Naive thymus-derived CD4-positive, alpha-beta T cell (primary cell): ENCODE measurements around the gene PRODH2. TPM values are rescaled to one million over a fixed set of nuclear protein-coding genes. Genes with fewer than 3 reads are reported as not detected.

Experiments used
- ATAC-seq: fragments of 150-1000 bp; cut with Tn5 transposase; 2 replicates; pipeline ENCODE4 v1.10.0; 2021; ENCODE audit warnings: mild to moderate bottlenecking, moderate library complexity
- CTCF ChIA-PET: fragments of 350-600 bp; sonication (Branson Sonifier 250); formaldehyde crosslinking; loops from one replicate; lab custom pipeline; 2021; ENCODE audit warnings: antibody characterized with exemption; lab: Charles Lee
- POLR2A ChIA-PET: fragments of 350-600 bp; sonication (Branson Sonifier 250); formaldehyde crosslinking; loops from one replicate; lab custom pipeline; 2021; ENCODE audit warnings: antibody characterized with exemption, inconsistent platforms; lab: Charles Lee
- DNase-seq, 9 donors: peaks; one replicate each; pipeline versions ENCODE4 v3.0.0 to v3.0.0-alpha.2; 2020 to 2022; ENCODE audit warnings: mixed read lengths in 1 of 9
- H3K27ac ChIP-seq: one replicate; pipeline ENCODE4 v1.7.0; 2013; ENCODE audit warnings: mild to moderate bottlenecking, low read depth, low read length, moderate library complexity
- H3K27me3 ChIP-seq, 2 donors: one replicate each; pipeline ENCODE4 v1.7.0; 2013; ENCODE audit warnings: low read length in 2 of 2, mild to moderate bottlenecking in 2 of 2, moderate library complexity in 2 of 2; ENCODE audit not compliant: control insufficient read depth in 2 of 2, insufficient read depth in 2 of 2
- H3K36me3 ChIP-seq, 3 experiments: 1 replicate in 2 of 3; 2 replicates in 1 of 3; pipeline ENCODE4 v1.7.0; 2013; ENCODE audit warnings: low read length in 3 of 3, mild to moderate bottlenecking in 3 of 3, moderate library complexity in 1 of 3; ENCODE audit not compliant: insufficient read depth in 3 of 3, control insufficient read depth in 2 of 3
- H3K4me1 ChIP-seq, 2 donors: one replicate each; pipeline ENCODE4 v1.7.0; 2013; ENCODE audit warnings: low read length in 2 of 2, mild to moderate bottlenecking in 2 of 2, moderate library complexity in 1 of 2; ENCODE audit not compliant: control insufficient read depth in 2 of 2, insufficient read depth in 2 of 2
- H3K4me3 ChIP-seq: 2 replicates; pipeline ENCODE4 v1.7.0; 2013; ENCODE audit warnings: mild to moderate bottlenecking, low read length
- H3K9me3 ChIP-seq, 3 experiments: 1 replicate in 2 of 3; 2 replicates in 1 of 3; pipeline ENCODE4 v1.7.0; 2013; ENCODE audit warnings: low read length in 3 of 3; ENCODE audit not compliant: control insufficient read depth in 2 of 3
- H3K27ac Mint-ChIP-seq, 9 donors: one replicate each; pipeline ENCODE4 v1.8.0; 2020 to 2022; ENCODE audit warnings: mixed read lengths in 9 of 9, mild to moderate bottlenecking in 8 of 9, moderate library complexity in 5 of 9, inconsistent platforms in 2 of 9
- H3K27me3 Mint-ChIP-seq, 5 donors: one replicate each; pipeline ENCODE4 v1.8.0; 2021 to 2022; ENCODE audit warnings: mixed read lengths in 5 of 5, mild to moderate bottlenecking in 1 of 5
- H3K36me3 Mint-ChIP-seq, 5 donors: one replicate each; pipeline ENCODE4 v1.8.0; 2020 to 2022; ENCODE audit warnings: mixed read lengths in 5 of 5, mild to moderate bottlenecking in 3 of 5, inconsistent platforms in 1 of 5
- H3K4me1 Mint-ChIP-seq, 7 donors: one replicate each; pipeline ENCODE4 v1.8.0; 2020 to 2022; ENCODE audit warnings: mixed read lengths in 7 of 7, mild to moderate bottlenecking in 3 of 7, inconsistent platforms in 1 of 7
- H3K4me3 Mint-ChIP-seq, 10 donors: one replicate each; pipeline ENCODE4 v1.8.0; 2020 to 2022; ENCODE audit warnings: mild to moderate bottlenecking in 10 of 10, mixed read lengths in 10 of 10, moderate library complexity in 6 of 10, inconsistent platforms in 2 of 10
- H3K9me3 Mint-ChIP-seq, 11 donors: one replicate each; pipeline ENCODE4 v1.8.0; 2020 to 2022; ENCODE audit warnings: mixed read lengths in 11 of 11, mild to moderate bottlenecking in 4 of 11, inconsistent platforms in 1 of 11, moderate library complexity in 1 of 11
- intact Hi-C, 2 donors: fragments of 100-400 bp; cut with micrococcal nuclease; formaldehyde crosslinking; loops; one replicate each; pipeline ENCODE4 v1.15.1; 2023
- polyA plus RNA-seq, 2 donors: library from polyadenylated mRNA; unstranded; fragments of 300-500 nt; fragmentation: Illumina TruSeq; gene quantifications; one replicate each; pipeline ENCODE4 v1.2.3, GENCODE V29; 2021
- total RNA-seq, 6 experiments: library from RNA in 5 of 6; stranded (reverse) in 5 of 6; gene quantifications; 1 replicate in 5 of 6; 2 replicates in 1 of 6; pipeline ENCODE4 v1.2.3 and lab custom pipeline; 2021 to 2026

The PRODH2 gene
- total and polyA plus RNA-seq, 7 experiments from 2014 or later: not detected

- Histone ChIP-seq H3K4me1 (no peaks in the 10 kb centered on the region), H3K36me3 (no peaks in the 10 kb centered on the region), H3K27me3 (no peaks in the 10 kb centered on the region), H3K9me3 (no peaks in the 10 kb centered on the region), H3K27ac (no peak overlapping the region), H3K4me3 (no peak overlapping the region)
- ATAC-seq (no peak), DNase-seq (no peak)
- H3K4me1 Mint-ChIP-seq: peaks cover 0 to 2% (median 0%) of the 10 kb centered on the region in 7 donors
- peaks cover 0 to 3% (median 0%) of the 10 kb centered on the region in 5 donors for H3K36me3 Mint-ChIP-seq
- H3K27me3 Mint-ChIP-seq: peaks cover 6 to 42% (median 37%) of the 10 kb centered on the region in 5 donors
- H3K4me3 Mint-ChIP-seq: no peak overlapping the region
- intact Hi-C loops: no loop called here
- CTCF ChIA-PET: no interaction called here
- no peak overlapping the region for H3K27ac Mint-ChIP-seq
- H3K9me3 Mint-ChIP-seq: peaks cover 0 to 5% (median 2%) of the 10 kb centered on the region in 11 donors
- POLR2A ChIA-PET: no interaction called here
Measured at GRCh38 chr19:35830986-35831385, 18.3 kb upstream of the PRODH2 start.

- no peaks in the 10 kb centered on the region for H3K9me3 ChIP-seq
- no peak overlapping the region for H3K4me3 ChIP-seq
- peak in 7 of 9 donors; percentile 26 to 66 (median 40) for DNase-seq
- Mint-ChIP-seq H3K27me3 (peaks cover 10 to 36% (median 36%) of the 10 kb centered on the region in 5 donors), H3K4me1 (peaks cover 0 to 2% (median 0%) of the 10 kb centered on the region in 7 donors), H3K36me3 (no peaks in the 10 kb centered on the region), H3K27ac (no peak overlapping the region), H3K9me3 (peaks cover 0 to 5% (median 2%) of the 10 kb centered on the region in 11 donors), H3K4me3 (no peak overlapping the region)
- POLR2A ChIA-PET: no interaction called here
- H3K27ac ChIP-seq: no peak overlapping the region
- CTCF ChIA-PET: no interaction called here
- H3K4me1 ChIP-seq: no peaks in the 10 kb centered on the region
- intact Hi-C loops: no loop called here
- no peaks in the 10 kb centered on the region for H3K27me3 ChIP-seq
- ATAC-seq: peak; percentile 60
- H3K36me3 ChIP-seq: no peaks in the 10 kb centered on the region
Measured at GRCh38 chr19:35828692-35829301, 16.2 kb upstream of the PRODH2 start.

- CTCF ChIA-PET: no interaction called here
- Mint-ChIP-seq H3K27me3 (peaks cover 12 to 32% (median 25%) of the 10 kb centered on the region in 5 donors), H3K9me3 (peaks cover 0 to 5% (median 3%) of the 10 kb centered on the region in 11 donors), H3K4me1 (peaks cover 0 to 3% (median 0%) of the 10 kb centered on the region in 7 donors), H3K27ac (no peak overlapping the region), H3K4me3 (no peak overlapping the region), H3K36me3 (no peaks in the 10 kb centered on the region)
- Histone ChIP-seq H3K4me1 (no peaks in the 10 kb centered on the region), H3K4me3 (no peak overlapping the region), H3K36me3 (no peaks in the 10 kb centered on the region), H3K9me3 (no peaks in the 10 kb centered on the region), H3K27me3 (peaks cover 0 to 2% of the 10 kb centered on the region in 2 donors), H3K27ac (no peak overlapping the region)
- POLR2A ChIA-PET: no interaction called here
- intact Hi-C loops: no loop called here
- DNase-seq (no peak), ATAC-seq (no peak)
Measured at GRCh38 chr19:35824150-35824549, 11.5 kb upstream of the PRODH2 start.

- DNase-seq (no peak), ATAC-seq (no peak)
- intact Hi-C loops: no loop called here
- CTCF ChIA-PET: no interaction called here
- H3K36me3 Mint-ChIP-seq: no peaks in the 10 kb centered on the region
- H3K27ac Mint-ChIP-seq: peak overlapping the region in 1 of 9 donors; percentile 65
- no peaks in the 10 kb centered on the region for H3K4me1 ChIP-seq
- no peaks in the 10 kb centered on the region for H3K36me3 ChIP-seq
- H3K27ac ChIP-seq: no peak overlapping the region
- H3K9me3 ChIP-seq: no peaks in the 10 kb centered on the region
- H3K9me3 Mint-ChIP-seq: peaks cover 0 to 3% (median 0%) of the 10 kb centered on the region in 11 donors
- peaks cover 14 to 34% (median 19%) of the 10 kb centered on the region in 5 donors for H3K27me3 Mint-ChIP-seq
- H3K4me1 Mint-ChIP-seq: peaks cover 0 to 3% (median 0%) of the 10 kb centered on the region in 7 donors
- H3K4me3 ChIP-seq: no peak overlapping the region
- POLR2A ChIA-PET: no interaction called here
- H3K4me3 Mint-ChIP-seq: no peak overlapping the region
- peaks cover 0 to 2% of the 10 kb centered on the region in 2 donors for H3K27me3 ChIP-seq
Measured at GRCh38 chr19:35822579-35822978, 9.9 kb upstream of the PRODH2 start.

GRCh38 chr19:35818445-35818844 is 5.8 kb upstream of the PRODH2 start:
- H3K36me3 Mint-ChIP-seq: no peaks in the 10 kb centered on the region
- Histone ChIP-seq H3K4me1 (no peaks in the 10 kb centered on the region), H3K4me3 (no peak overlapping the region), H3K27me3 (peaks cover 0 to 2% of the 10 kb centered on the region in 2 donors), H3K36me3 (no peaks in the 10 kb centered on the region), H3K27ac (no peak overlapping the region), H3K9me3 (no peaks in the 10 kb centered on the region)
- POLR2A ChIA-PET: no interaction called here
- H3K27ac Mint-ChIP-seq: no peak overlapping the region
- CTCF ChIA-PET: interaction anchor here (1.0 to 1.1 kb wide), 2 partner anchors 121 to 308 kb away, joined by 3 read pairs; no protein-coding TSS in a partner anchor
- peaks cover 0 to 3% (median 0%) of the 10 kb centered on the region in 7 donors for H3K4me1 Mint-ChIP-seq
- no peak for ATAC-seq
- no peak overlapping the region for H3K4me3 Mint-ChIP-seq
- H3K9me3 Mint-ChIP-seq: peaks cover 0 to 5% (median 0%) of the 10 kb centered on the region in 11 donors
- DNase-seq: no peak
- intact Hi-C loops: no loop called here
- peaks cover 13 to 35% (median 14%) of the 10 kb centered on the region in 5 donors for H3K27me3 Mint-ChIP-seq

GRCh38 chr19:35816846-35817245 is 4.2 kb upstream of the PRODH2 start:
- ChIA-PET CTCF (no interaction called here), POLR2A (no interaction called here)
- Histone ChIP-seq H3K9me3 (no peaks in the 10 kb centered on the region), H3K4me1 (no peaks in the 10 kb centered on the region), H3K27ac (no peak overlapping the region), H3K27me3 (no peaks in the 10 kb centered on the region), H3K4me3 (no peak overlapping the region), H3K36me3 (no peaks in the 10 kb centered on the region)
- no peak for ATAC-seq
- DNase-seq: no peak
- Mint-ChIP-seq H3K36me3 (no peaks in the 10 kb centered on the region), H3K4me1 (peaks cover 0 to 3% (median 0%) of the 10 kb centered on the region in 7 donors), H3K27ac (no peak overlapping the region), H3K27me3 (peaks cover 4 to 35% (median 11%) of the 10 kb centered on the region in 5 donors), H3K9me3 (peaks cover 0 to 5% (median 0%) of the 10 kb centered on the region in 11 donors), H3K4me3 (no peak overlapping the region)
- intact Hi-C loops: no loop called here

GRCh38 chr19:35816262-35816661 is 3.6 kb upstream of the PRODH2 start:
- POLR2A ChIA-PET: no interaction called here
- intact Hi-C loops: no loop called here
- no peak overlapping the region for H3K4me3 Mint-ChIP-seq

More at GRCh38 chr19:35816262-35816661, 3.6 kb upstream of the PRODH2 start:
- Histone ChIP-seq H3K27ac (no peak overlapping the region), H3K4me3 (no peak overlapping the region), H3K27me3 (no peaks in the 10 kb centered on the region), H3K9me3 (no peaks in the 10 kb centered on the region), H3K36me3 (no peaks in the 10 kb centered on the region), H3K4me1 (no peaks in the 10 kb centered on the region)
- H3K36me3 Mint-ChIP-seq: no peaks in the 10 kb centered on the region
- H3K9me3 Mint-ChIP-seq: peaks cover 0 to 5% (median 0%) of the 10 kb centered on the region in 11 donors
- H3K27ac Mint-ChIP-seq: no peak overlapping the region
- H3K4me1 Mint-ChIP-seq: peaks cover 0 to 3% (median 0%) of the 10 kb centered on the region in 7 donors
- peaks cover 4 to 35% (median 11%) of the 10 kb centered on the region in 5 donors for H3K27me3 Mint-ChIP-seq
- CTCF ChIA-PET: no interaction called here
- no peak for ATAC-seq
- DNase-seq: no peak
